Measurements from ENCODE around the gene TPO. TPM values are rescaled to one million over a fixed set of nuclear protein-coding genes. Genes with fewer than 3 reads are reported as not detected.

The TPO gene
- total RNA-seq, 1 donor from 2014 or later = not detected

GRCh38 chr2:1481406-1482252, 68.4 kb downstream of the TPO start:
- Mint-ChIP-seq H3K27me3 (no peaks in the 10 kb centered on the region), H3K4me1 (no peaks in the 10 kb centered on the region), H3K36me3 (ENCODE audit: low read depth) (no peaks in the 10 kb centered on the region), H3K9me3 (no peaks in the 10 kb centered on the region), H3K27ac (no peak overlapping the region), H3K4me3 (no peak overlapping the region)
- TF ChIP-seq CTCF (IDR thresholded peaks at IDR 0.05) = no peak
- ChIA-PET POLR2A (no interaction called here), CTCF (no interaction called here)
- ATAC-seq (ENCODE audit: low read depth) = no peak
- intact Hi-C loops (cut with micrococcal nuclease) = no loop called here
- no peak for DNase-seq

GRCh38 chr2:1482253-1482675, 69.0 kb downstream of the TPO start:
- H3K4me3 Mint-ChIP-seq = no peak overlapping the region
- H3K27ac Mint-ChIP-seq = no peak overlapping the region
- ChIA-PET CTCF (no interaction called here), POLR2A (no interaction called here)
- intact Hi-C loops (cut with micrococcal nuclease) = no loop called here
- no peaks in the 10 kb centered on the region for H3K27me3 Mint-ChIP-seq
- DNase-seq = no peak
- H3K36me3 Mint-ChIP-seq (ENCODE audit: low read depth) = no peaks in the 10 kb centered on the region
- TF ChIP-seq CTCF (IDR thresholded peaks at IDR 0.05) = no peak
- no peaks in the 10 kb centered on the region for H3K9me3 Mint-ChIP-seq
- ATAC-seq (ENCODE audit: low read depth) = no peak
- no peaks in the 10 kb centered on the region for H3K4me1 Mint-ChIP-seq

GRCh38 chr2:1482981-1483380, 69.7 kb downstream of the TPO start:
- H3K9me3 Mint-ChIP-seq = no peaks in the 10 kb centered on the region
- DNase-seq (no peak), ATAC-seq (ENCODE audit: low read depth) (no peak)
- intact Hi-C loops (cut with micrococcal nuclease) = no loop called here
- ChIA-PET CTCF (no interaction called here), POLR2A (no interaction called here)
- H3K27me3 Mint-ChIP-seq = no peaks in the 10 kb centered on the region
- no peaks in the 10 kb centered on the region for H3K36me3 Mint-ChIP-seq (ENCODE audit: low read depth)
- H3K4me1 Mint-ChIP-seq = no peaks in the 10 kb centered on the region
- no peak overlapping the region for H3K4me3 Mint-ChIP-seq
- no peak for TF ChIP-seq CTCF (IDR thresholded peaks at IDR 0.05)
- no peak overlapping the region for H3K27ac Mint-ChIP-seq

- CTCF ChIA-PET = no interaction called here
- ATAC-seq (ENCODE audit: low read depth) (no peak), DNase-seq (no peak)
- Mint-ChIP-seq H3K4me1 (no peaks in the 10 kb centered on the region), H3K27me3 (no peaks in the 10 kb centered on the region), H3K36me3 (ENCODE audit: low read depth) (no peaks in the 10 kb centered on the region), H3K27ac (no peak overlapping the region), H3K4me3 (no peak overlapping the region), H3K9me3 (no peaks in the 10 kb centered on the region)
- intact Hi-C loops (cut with micrococcal nuclease) = no loop called here
- no peak for TF ChIP-seq CTCF (IDR thresholded peaks at IDR 0.05)
- POLR2A ChIA-PET = no interaction called here
Measured at GRCh38 chr2:1483551-1483950, 70.3 kb downstream of the TPO start.

- Mint-ChIP-seq H3K4me1 (no peaks in the 10 kb centered on the region), H3K27ac (no peak overlapping the region), H3K9me3 (no peaks in the 10 kb centered on the region), H3K36me3 (ENCODE audit: low read depth) (no peaks in the 10 kb centered on the region), H3K4me3 (no peak overlapping the region), H3K27me3 (no peaks in the 10 kb centered on the region)
- ChIA-PET CTCF (no interaction called here), POLR2A (no interaction called here)
- intact Hi-C loops (cut with micrococcal nuclease) = no loop called here
- ATAC-seq (ENCODE audit: low read depth) (no peak), DNase-seq (no peak)
- TF ChIP-seq CTCF (IDR thresholded peaks at IDR 0.05) = no peak
Measured at GRCh38 chr2:1484131-1484884, 71.0 kb downstream of the TPO start.

All from activated B cell treated with CpG ODN at 0.5 μM for 24 hours (primary cell).